ENCODE data around the gene TBL2. TPM values are rescaled to one million over a fixed set of nuclear protein-coding genes. Genes with fewer than 3 reads are reported as not detected.
"Not testable (repeated sequence)": the region's sequence is repeated elsewhere in the genome, so short reads cannot be mapped to it uniquely, and the experiment has no call there.

The TBL2 gene
- total RNA-seq, 2 donors from 2014 or later, result 27.7 to 29.6 TPM

- no peak for DNase-seq
- Mint-ChIP-seq H3K27me3 (ENCODE audit: low read depth) (peaks cover 10% of the 10 kb centered on the region), H3K36me3 (ENCODE audit: insufficient read depth in 2 of 2) (no peaks in the 10 kb centered on the region), H3K27ac (no peak overlapping the region), H3K4me3 (no peak overlapping the region), H3K9me3 (no peaks in the 10 kb centered on the region), H3K4me1 (ENCODE audit: low read depth) (no peaks in the 10 kb centered on the region)
- no peak for ATAC-seq (replicated peaks in 1 of 2)
These were observed 20.9 kb upstream of the TBL2 start for GRCh38 chr7:73599151-73599882.

- DNase-seq, result no peak
- H3K4me1 Mint-ChIP-seq (ENCODE audit: low read depth), result no peaks in the 10 kb centered on the region
These were observed 19.8 kb upstream of the TBL2 start for GRCh38 chr7:73597978-73598782.

GRCh38 chr7:73596191-73597065, 18.0 kb upstream of the TBL2 start:
- Mint-ChIP-seq H3K36me3 (ENCODE audit: insufficient read depth in 2 of 2) (no peaks in the 10 kb centered on the region), H3K9me3 (no peaks in the 10 kb centered on the region), H3K4me1 (ENCODE audit: low read depth) (no peaks in the 10 kb centered on the region), H3K4me3 (no peak overlapping the region), H3K27ac (no peak overlapping the region), H3K27me3 (ENCODE audit: low read depth) (peaks cover 10% of the 10 kb centered on the region)
- no peak for ATAC-seq (replicated peaks in 1 of 2)
- DNase-seq, result no peak

More at GRCh38 chr7:73597978-73598782, 19.8 kb upstream of the TBL2 start:
- Mint-ChIP-seq H3K27me3 (ENCODE audit: low read depth) (peaks cover 10% of the 10 kb centered on the region), H3K4me3 (no peak overlapping the region), H3K9me3 (no peaks in the 10 kb centered on the region), H3K27ac (no peak overlapping the region), H3K36me3 (ENCODE audit: insufficient read depth in 2 of 2) (no peaks in the 10 kb centered on the region)
- peak in 1 of 2 donors; percentile 41 for ATAC-seq (replicated peaks in 1 of 2)

GRCh38 chr7:73595358-73595757, 17.0 kb upstream of the TBL2 start:
- H3K4me3 Mint-ChIP-seq, result no peak overlapping the region
- ATAC-seq (replicated peaks in 1 of 2) (no peak), DNase-seq (no peak)
- H3K4me1 Mint-ChIP-seq (ENCODE audit: low read depth), result no peaks in the 10 kb centered on the region
- peaks cover 10% of the 10 kb centered on the region for H3K27me3 Mint-ChIP-seq (ENCODE audit: low read depth)
- no peaks in the 10 kb centered on the region for H3K9me3 Mint-ChIP-seq
- no peak overlapping the region for H3K27ac Mint-ChIP-seq
- no peaks in the 10 kb centered on the region for H3K36me3 Mint-ChIP-seq (ENCODE audit: insufficient read depth in 2 of 2)

GRCh38 chr7:73593207-73594045, 15.0 kb upstream of the TBL2 start:
- no peak overlapping the region for H3K4me3 Mint-ChIP-seq
- no peak overlapping the region for H3K27ac Mint-ChIP-seq
- no peaks in the 10 kb centered on the region for H3K4me1 Mint-ChIP-seq (ENCODE audit: low read depth)
- no peaks in the 10 kb centered on the region for H3K9me3 Mint-ChIP-seq
- no peaks in the 10 kb centered on the region for H3K36me3 Mint-ChIP-seq (ENCODE audit: insufficient read depth in 2 of 2)
- no peak for ATAC-seq (replicated peaks in 1 of 2)
- peaks cover 9% of the 10 kb centered on the region for H3K27me3 Mint-ChIP-seq (ENCODE audit: low read depth)
- DNase-seq, result no peak

- Mint-ChIP-seq H3K36me3 (ENCODE audit: insufficient read depth in 2 of 2) (no peaks in the 10 kb centered on the region), H3K27me3 (ENCODE audit: low read depth) (no peaks in the 10 kb centered on the region), H3K4me3 (no peak overlapping the region), H3K9me3 (no peaks in the 10 kb centered on the region), H3K4me1 (ENCODE audit: low read depth) (peaks cover 8% of the 10 kb centered on the region), H3K27ac (no peak overlapping the region)
- no peak for ATAC-seq (replicated peaks in 1 of 2)
- no peak for DNase-seq
These were observed 8.5 kb upstream of the TBL2 start for GRCh38 chr7:73586911-73587310.

- no peak for ATAC-seq (replicated peaks in 1 of 2)
- DNase-seq, result no peak
- H3K27me3 Mint-ChIP-seq (ENCODE audit: low read depth), result no peaks in the 10 kb centered on the region
These were observed 6.8 kb upstream of the TBL2 start for GRCh38 chr7:73585196-73585595.

GRCh38 chr7:73582664-73583202, 4.4 kb upstream of the TBL2 start:
- no peak overlapping the region for H3K4me3 Mint-ChIP-seq
- peaks cover 3 to 4% of the 10 kb centered on the region in 2 donors for H3K36me3 Mint-ChIP-seq (ENCODE audit: insufficient read depth in 2 of 2)
- no peaks in the 10 kb centered on the region for H3K27me3 Mint-ChIP-seq (ENCODE audit: low read depth)
- DNase-seq (no peak), ATAC-seq (replicated peaks in 1 of 2) (no peak)
- no peak overlapping the region for H3K27ac Mint-ChIP-seq
- H3K4me1 Mint-ChIP-seq (ENCODE audit: low read depth), result peaks cover 18% of the 10 kb centered on the region
- no peaks in the 10 kb centered on the region for H3K9me3 Mint-ChIP-seq

More at GRCh38 chr7:73585196-73585595, 6.8 kb upstream of the TBL2 start:
- Mint-ChIP-seq H3K36me3 (ENCODE audit: insufficient read depth in 2 of 2) (no peaks in the 10 kb centered on the region), H3K27ac (no peak overlapping the region), H3K4me3 (no peak overlapping the region), H3K9me3 (no peaks in the 10 kb centered on the region), H3K4me1 (ENCODE audit: low read depth) (peaks cover 15% of the 10 kb centered on the region)

- H3K4me1 Mint-ChIP-seq (ENCODE audit: low read depth), result peaks cover 28% of the 10 kb centered on the region
- H3K36me3 Mint-ChIP-seq (ENCODE audit: insufficient read depth in 2 of 2); H3K9me3 Mint-ChIP-seq; H3K27ac Mint-ChIP-seq; ATAC-seq (replicated peaks in 1 of 2); H3K4me3 Mint-ChIP-seq; DNase-seq; H3K27me3 Mint-ChIP-seq (ENCODE audit: low read depth): not testable (repeated sequence)
These were observed 2.6 kb upstream of the TBL2 start for GRCh38 chr7:73581006-73581405.

- Mint-ChIP-seq H3K27ac (peak overlapping the region; percentile 64), H3K4me1 (ENCODE audit: low read depth) (peaks cover 28% of the 10 kb centered on the region), H3K4me3 (peak overlapping the region; percentile 84 to 100), H3K36me3 (ENCODE audit: insufficient read depth in 2 of 2) (peaks cover 3 to 8% of the 10 kb centered on the region in 2 donors), H3K27me3 (ENCODE audit: low read depth) (no peaks in the 10 kb centered on the region), H3K9me3 (no peaks in the 10 kb centered on the region)
- ATAC-seq (replicated peaks in 1 of 2), result peak in 1 of 2 donors; percentile 10
- peak in 1 of 2 donors; percentile 8 for DNase-seq
These were observed 595 bp downstream of the TBL2 start for GRCh38 chr7:73577627-73578341.

- Mint-ChIP-seq H3K27ac (no peak overlapping the region), H3K4me3 (no peak overlapping the region), H3K9me3 (no peaks in the 10 kb centered on the region), H3K27me3 (ENCODE audit: low read depth) (no peaks in the 10 kb centered on the region), H3K4me1 (ENCODE audit: low read depth) (peaks cover 14% of the 10 kb centered on the region), H3K36me3 (ENCODE audit: insufficient read depth in 2 of 2) (peaks cover 14 to 22% of the 10 kb centered on the region in 2 donors)
- DNase-seq, result no peak
- no peak for ATAC-seq (replicated peaks in 1 of 2)
These were observed 4.6 kb downstream of the TBL2 start for GRCh38 chr7:73573791-73574190.
